HuH-7.5 (cell line): ENCODE data around the gene SLC9A2.

Experiments
- DNase-seq: peaks from one replicate; pipeline ENCODE4 v3.0.0; 2011; ENCODE audit warnings: low spot score

SLC9A2 gene

DNA sequence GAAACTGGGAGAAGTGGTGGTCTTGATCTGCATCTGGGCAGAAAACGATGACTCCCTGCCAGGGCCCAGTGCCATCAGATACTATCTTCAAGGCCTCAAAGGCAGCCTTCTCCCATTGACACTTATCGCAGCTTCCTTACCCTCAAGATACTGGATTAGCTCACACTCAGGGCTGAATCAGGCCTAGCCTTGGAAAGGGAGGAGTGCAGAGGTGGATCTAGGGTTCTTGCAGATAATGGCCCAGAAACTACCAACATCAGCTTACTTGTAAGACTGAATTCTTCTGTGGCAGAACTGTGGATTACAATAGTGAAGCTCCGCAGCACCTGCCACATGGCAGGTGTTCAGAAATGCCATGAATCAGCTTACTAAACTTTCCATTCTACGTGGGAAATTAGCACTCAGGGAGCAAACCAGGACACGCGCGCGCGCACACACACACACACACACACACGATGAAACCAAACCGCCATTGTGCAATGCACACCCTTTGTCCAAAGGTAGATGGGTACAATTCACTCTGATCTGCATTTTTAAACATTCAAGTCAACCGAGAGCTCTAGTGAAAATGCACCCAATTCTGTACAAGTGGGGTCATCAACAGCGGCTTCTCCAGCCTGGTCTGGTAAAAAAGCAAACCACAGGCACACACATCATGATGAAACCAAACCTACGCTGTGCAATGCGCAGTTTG lies 116.2 kb downstream of the SLC9A2 start:
- no peak for DNase-seq

DNA sequence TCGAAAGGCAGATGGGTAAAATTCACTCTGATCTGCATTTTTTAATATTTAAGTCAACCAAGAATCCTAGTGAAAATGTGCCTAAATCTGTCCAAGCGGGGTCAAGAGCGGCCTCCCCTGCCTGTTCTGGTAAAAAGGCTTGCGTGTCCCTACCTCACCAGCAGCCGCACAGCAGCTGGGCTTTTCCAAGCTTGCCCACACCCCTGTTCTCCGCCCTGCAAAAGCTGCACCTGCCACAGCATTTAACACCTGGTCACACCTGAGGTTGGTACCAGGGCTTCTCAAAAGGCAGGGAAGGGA lies 116.7 kb downstream of the SLC9A2 start:
- DNase-seq, result peak; percentile 36

DNA sequence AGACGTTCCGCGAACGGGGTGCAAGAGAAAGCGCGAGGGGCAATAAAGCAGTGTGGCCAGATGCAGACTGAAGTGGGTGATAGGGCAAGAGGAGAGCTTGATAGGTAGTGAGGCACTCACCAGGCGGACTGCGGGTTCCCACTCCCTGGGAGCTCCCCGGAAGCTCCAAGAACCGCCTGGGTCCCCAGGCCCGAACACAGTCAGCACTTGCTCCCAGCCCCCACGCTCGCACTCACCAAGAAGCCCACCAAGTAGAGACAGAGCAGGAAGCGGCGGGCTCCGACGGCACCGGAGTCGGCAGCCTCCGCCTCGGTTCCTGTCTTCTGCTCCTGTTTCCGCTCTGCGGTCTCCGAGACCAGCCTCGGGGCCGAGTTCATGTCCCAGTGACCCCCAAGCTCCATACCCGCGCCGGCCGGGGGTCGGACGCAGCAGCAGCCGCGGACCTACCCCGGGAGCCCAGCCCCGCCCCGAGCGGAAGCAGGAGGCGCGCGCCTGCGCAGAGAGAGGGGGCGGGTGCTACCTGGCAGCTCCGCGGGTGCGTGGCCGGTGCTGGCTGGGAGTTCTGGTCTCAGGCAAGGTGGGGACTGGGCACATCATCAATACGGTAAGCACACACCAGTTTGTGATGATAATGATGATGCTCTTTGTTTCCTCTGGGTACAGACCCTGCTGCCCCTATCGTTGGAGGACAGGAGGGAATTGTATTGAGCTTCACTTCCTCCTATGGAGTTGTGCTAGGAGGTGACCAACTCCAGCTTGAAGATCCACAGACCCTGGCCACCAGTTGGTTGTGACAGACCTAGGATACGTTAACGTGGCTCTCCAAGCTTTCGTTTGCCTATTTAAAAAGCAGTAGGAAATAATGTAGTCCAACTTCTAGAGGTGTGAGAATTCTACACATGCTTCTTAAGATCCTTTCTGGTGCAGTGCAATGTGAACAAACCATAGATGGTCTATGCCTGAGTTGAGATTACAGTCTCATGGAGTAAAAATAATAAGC lies 117.4 kb downstream of the SLC9A2 start:
- DNase-seq, result peak; percentile 71

DNA sequence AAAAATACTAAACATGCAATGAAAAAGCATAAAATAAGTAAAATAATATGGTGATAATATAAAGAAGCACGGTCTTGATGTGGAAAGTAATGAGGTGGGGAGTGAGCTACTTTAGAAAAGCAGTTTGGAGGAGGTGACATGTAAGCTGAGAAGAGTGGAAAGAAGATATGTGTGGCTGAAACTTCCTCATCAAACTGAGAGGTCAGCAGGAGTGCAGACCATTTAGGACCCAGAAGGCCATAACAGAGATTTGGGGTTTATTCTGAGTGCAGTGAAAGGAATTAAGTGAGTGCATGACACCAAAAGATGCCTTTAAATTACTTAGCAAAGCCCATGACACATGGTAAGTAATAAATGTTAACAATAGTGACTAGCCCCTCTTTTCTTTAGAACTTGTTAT lies 118.1 kb downstream of the SLC9A2 start:
- DNase-seq, result no peak

DNA sequence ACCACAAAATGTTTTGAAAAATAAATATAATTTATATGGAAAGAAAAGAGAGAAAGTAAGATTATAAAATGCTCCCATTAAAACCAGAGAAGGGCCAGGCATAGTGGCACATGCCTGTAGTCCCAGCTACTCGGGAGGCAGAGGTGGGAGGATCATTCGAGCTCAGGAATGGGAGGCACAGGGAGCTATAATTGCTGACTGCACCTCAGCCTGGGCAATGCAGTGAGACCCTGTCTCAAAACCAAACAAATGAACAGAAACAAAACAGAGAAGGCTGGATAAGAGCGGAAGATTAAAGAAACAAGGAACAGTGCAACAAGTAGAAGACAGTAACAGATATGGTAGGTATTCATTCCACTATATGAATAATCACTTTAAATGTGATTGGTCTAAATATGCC lies 123.9 kb downstream of the SLC9A2 start:
- DNase-seq, result no peak

DNA sequence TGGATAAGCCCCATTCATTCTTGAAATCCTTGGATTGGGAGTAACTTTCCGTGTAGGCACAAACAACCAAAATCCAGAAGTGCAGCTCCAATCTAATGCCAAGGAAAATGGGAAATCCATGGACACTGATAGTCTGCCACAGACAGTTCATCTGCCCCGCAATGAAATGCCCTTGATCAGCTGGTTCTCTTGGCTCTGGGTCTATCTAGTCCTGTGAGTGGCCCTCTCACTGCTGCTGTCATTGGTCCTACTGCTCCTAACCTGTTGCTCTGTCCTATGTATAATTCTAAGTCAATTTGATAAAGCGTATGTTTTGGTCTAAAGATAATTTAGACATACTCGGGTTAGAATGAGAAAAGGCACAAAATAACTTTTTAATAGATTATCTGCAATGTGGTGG lies 128.8 kb downstream of the SLC9A2 start:
- no peak for DNase-seq

DNA sequence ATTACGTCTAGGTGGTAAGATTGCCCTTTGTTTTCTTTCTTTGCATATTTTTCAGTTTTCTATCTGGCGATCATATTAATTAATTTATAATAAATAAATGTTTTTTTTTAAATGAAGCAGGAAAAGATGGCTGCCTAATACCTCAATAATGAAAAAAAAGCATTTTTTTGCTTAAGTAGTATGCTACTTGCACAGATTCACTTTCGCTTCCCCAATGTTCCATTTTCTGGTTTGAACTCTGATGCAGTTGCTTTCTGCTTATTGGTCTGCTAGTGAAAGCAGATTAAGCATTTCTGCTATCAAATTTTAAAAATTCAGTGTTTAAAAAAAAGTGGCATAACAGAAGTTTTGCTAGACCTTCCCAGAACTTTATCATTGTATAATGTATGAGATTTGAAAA lies 130.6 kb downstream of the SLC9A2 start:
- DNase-seq, result no peak

DNA sequence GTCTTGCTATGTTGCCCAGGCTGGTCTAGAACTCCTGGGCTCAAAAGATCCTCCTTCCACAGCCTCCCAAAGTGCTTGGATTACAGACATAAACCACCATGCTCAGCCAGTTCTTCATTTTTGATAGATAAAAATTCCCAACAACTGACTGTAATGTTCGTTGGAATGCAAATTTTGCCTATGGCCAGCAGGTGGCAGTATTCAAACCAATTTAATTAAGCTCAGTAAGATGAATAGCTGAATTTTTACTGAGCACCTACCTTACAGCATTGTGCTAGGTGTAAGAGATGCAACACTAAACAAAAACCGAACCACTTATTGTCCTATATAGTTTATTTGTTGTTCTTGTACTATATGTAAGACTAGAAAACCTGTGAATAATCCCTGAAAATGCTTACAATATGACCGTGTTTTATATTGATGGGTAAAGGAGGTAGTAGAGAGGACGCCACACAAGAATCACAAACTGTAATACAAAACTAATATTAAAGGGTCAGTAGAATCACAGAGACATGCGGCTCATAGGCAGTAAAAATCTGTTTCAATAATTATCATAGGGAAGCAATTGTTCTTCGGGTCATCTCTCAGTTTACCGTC lies 134.3 kb downstream of the SLC9A2 start:
- DNase-seq, result no peak

DNA sequence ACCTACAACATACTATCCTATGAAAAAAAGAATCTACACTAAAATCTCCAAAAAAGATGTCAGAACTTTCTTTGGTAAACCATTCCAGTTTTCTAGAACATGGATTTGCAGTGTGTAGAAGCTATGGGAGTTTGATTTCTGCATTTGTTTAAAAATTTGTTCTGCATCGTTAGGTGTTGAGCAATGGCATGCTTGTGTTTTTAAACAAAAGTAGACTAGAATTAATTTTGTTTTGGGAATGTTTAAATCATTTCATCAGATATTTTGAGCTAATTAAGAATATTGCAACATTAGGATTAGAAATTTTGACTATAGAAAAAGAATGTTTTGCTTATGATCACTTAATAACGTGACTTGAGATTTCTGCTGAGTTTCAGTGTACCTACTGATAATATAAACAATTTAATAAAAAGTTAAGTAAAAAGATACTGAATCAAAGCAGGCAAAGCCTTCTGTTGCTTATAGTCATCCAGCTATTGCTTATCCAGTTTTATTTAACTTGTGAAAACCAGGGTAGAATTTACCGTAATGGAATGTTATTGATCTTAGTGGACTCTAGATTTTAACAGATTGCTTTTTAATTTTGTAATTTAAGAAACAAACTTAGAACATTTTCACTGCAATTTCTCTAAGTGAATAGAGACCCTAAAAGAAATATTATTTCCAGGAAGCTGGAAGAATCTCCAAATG lies 135.2 kb downstream of the SLC9A2 start:
- no peak for DNase-seq

DNA sequence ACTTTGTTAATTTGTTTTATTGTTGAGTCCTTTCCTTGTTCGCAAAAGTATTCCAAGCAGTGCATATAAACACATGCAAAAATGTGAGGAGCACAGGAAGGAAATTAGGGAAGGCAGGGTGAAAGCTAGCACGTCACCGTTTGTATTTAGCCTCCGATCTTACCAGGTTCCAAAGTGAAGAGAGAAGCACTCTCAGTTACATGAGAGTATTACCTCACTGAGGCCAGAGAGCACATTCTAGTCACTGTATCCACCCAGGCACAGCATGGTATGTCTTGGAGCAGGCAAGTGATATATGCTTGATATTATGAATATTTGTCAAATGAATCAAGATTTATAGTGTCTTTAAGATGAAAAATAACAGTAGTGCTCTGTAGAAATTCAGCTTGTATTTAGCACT lies 135.9 kb downstream of the SLC9A2 start:
- DNase-seq, result no peak

DNA sequence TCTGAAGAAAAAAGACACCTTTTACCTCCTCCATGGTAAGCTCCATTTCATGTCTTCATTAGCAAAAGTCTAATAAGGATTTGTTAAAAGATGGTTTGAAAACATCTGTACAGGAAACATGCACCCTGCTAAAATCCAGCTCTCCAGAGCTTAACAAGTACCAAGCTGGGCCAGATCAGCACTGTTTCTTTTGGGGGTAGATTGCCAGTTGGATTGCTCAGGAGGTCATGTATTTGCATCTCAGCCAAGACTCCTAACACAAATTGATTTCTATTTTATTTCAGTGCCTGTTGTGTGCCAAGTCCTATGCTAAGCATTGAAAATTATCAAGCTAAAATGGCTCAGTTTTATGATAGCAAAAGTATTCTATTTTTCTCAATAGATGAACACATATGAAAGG lies 139.1 kb downstream of the SLC9A2 start:
- DNase-seq, result no peak
